ENCODE measurements around the gene IFRD2.

Gene IFRD2

GRCh38 chr3:50242381-50242770 is 49.9 kb downstream of the IFRD2 start:
- Mint-ChIP-seq H3K27me3 (ENCODE audit: low read depth) (no peaks in the 10 kb centered on the region), H3K27ac (peak overlapping the region; percentile 88), H3K9me3 (no peaks in the 10 kb centered on the region), H3K4me1 (ENCODE audit: low read depth) (peaks cover 70% of the 10 kb centered on the region), H3K4me3 (peak overlapping the region; percentile 82), H3K36me3 (ENCODE audit: low read depth) (peaks cover 43% of the 10 kb centered on the region)
- no peak for DNase-seq (ENCODE audit: low spot score)

GRCh38 chr3:50241713-50242380 is 50.4 kb downstream of the IFRD2 start:
- Mint-ChIP-seq H3K4me1 (ENCODE audit: low read depth) (peaks cover 65% of the 10 kb centered on the region), H3K36me3 (ENCODE audit: low read depth) (peaks cover 45% of the 10 kb centered on the region), H3K4me3 (peak overlapping the region; percentile 82), H3K9me3 (no peaks in the 10 kb centered on the region), H3K27me3 (ENCODE audit: low read depth) (no peaks in the 10 kb centered on the region), H3K27ac (peak overlapping the region; percentile 88)
- DNase-seq (ENCODE audit: low spot score), result no peak

- Mint-ChIP-seq H3K9me3 (no peaks in the 10 kb centered on the region), H3K36me3 (ENCODE audit: low read depth) (peaks cover 45% of the 10 kb centered on the region), H3K4me1 (ENCODE audit: low read depth) (peaks cover 58% of the 10 kb centered on the region), H3K27me3 (ENCODE audit: low read depth) (no peaks in the 10 kb centered on the region), H3K27ac (peak overlapping the region; percentile 88), H3K4me3 (peak overlapping the region; percentile 82)
- DNase-seq (ENCODE audit: low spot score), result no peak
Measured at GRCh38 chr3:50241163-50241562, 51.1 kb downstream of the IFRD2 start.

- peaks cover 43% of the 10 kb centered on the region for H3K36me3 Mint-ChIP-seq (ENCODE audit: low read depth)
- H3K27ac Mint-ChIP-seq, result peak overlapping the region; percentile 94
- H3K4me3 Mint-ChIP-seq, result peak overlapping the region; percentile 99
Measured at GRCh38 chr3:50239649-50240048, 52.6 kb downstream of the IFRD2 start.

GRCh38 chr3:50238549-50239026 is 53.6 kb downstream of the IFRD2 start:
- Mint-ChIP-seq H3K4me3 (peak overlapping the region; percentile 99), H3K4me1 (ENCODE audit: low read depth) (peaks cover 44% of the 10 kb centered on the region), H3K27ac (peak overlapping the region; percentile 94), H3K36me3 (ENCODE audit: low read depth) (peaks cover 42% of the 10 kb centered on the region), H3K27me3 (ENCODE audit: low read depth) (no peaks in the 10 kb centered on the region), H3K9me3 (no peaks in the 10 kb centered on the region)
- no peak for DNase-seq (ENCODE audit: low spot score)

More at GRCh38 chr3:50239649-50240048, 52.6 kb downstream of the IFRD2 start:
- H3K4me1 Mint-ChIP-seq (ENCODE audit: low read depth), result peaks cover 51% of the 10 kb centered on the region
- no peaks in the 10 kb centered on the region for H3K27me3 Mint-ChIP-seq (ENCODE audit: low read depth)
- DNase-seq (ENCODE audit: low spot score), result no peak
- H3K9me3 Mint-ChIP-seq, result no peaks in the 10 kb centered on the region

- H3K4me1 Mint-ChIP-seq (ENCODE audit: low read depth), result peaks cover 44% of the 10 kb centered on the region
Measured at GRCh38 chr3:50237754-50238548, 54.3 kb downstream of the IFRD2 start.

More at GRCh38 chr3:50237754-50238548, 54.3 kb downstream of the IFRD2 start:
- Mint-ChIP-seq H3K9me3 (no peaks in the 10 kb centered on the region), H3K27me3 (ENCODE audit: low read depth) (no peaks in the 10 kb centered on the region), H3K4me3 (peak overlapping the region; percentile 99), H3K27ac (peak overlapping the region; percentile 94), H3K36me3 (ENCODE audit: low read depth) (peaks cover 44% of the 10 kb centered on the region)
- peak; percentile 91 for DNase-seq (ENCODE audit: low spot score)

Data from T-helper 2 cell treated with Interferon-gamma antibody and Interleukin-4, amounts not matched to agents 5 μg/mL and 100 μg/mL, for 36 hours (primary cell).